Left ventricle myocardium superior (tissue), 1 donor: ENCODE data around the gene BICRAL. TPM values are rescaled to one million over a fixed set of nuclear protein-coding genes. Genes with fewer than 3 reads are reported as not detected.

Experiments
- ATAC-seq: fragments of 200-7000 bp; cut with Tn5 transposase; one replicate; pipeline ENCODE4 v1.9.1; 2020; ENCODE audit warnings: mild to moderate bottlenecking, moderate library complexity
- DNase-seq: peaks from one replicate; pipeline ENCODE4 v3.0.0-alpha.2; 2020
- intact Hi-C: fragments of 100-400 bp; cut with micrococcal nuclease; formaldehyde crosslinking; loops from one replicate; pipeline ENCODE4 v1.11.0; 2022
- total RNA-seq: library from RNA; stranded (reverse); fragmentation: NEBNext Ultra II Directional; extraction: Animal tissue kit (Norgen Biotek cat#: 25700); gene quantifications from one replicate; pipeline ENCODE4 v1.2.1, GENCODE V29; 2021
- donor health status: DM: no; HTN: yes; CAD: no; lungs with severe emphysema.

BICRAL gene
- total RNA-seq, 1 donor from 2014 or later = 13.0 TPM

- intact Hi-C loops = no loop called here
- ATAC-seq = no peak
- DNase-seq = no peak
These were observed 132.7 kb downstream of the BICRAL start for GRCh38 chr6:42914546-42914945.

- DNase-seq = no peak
- no peak for ATAC-seq
- intact Hi-C loops = no loop called here
These were observed 133.9 kb downstream of the BICRAL start, which contains the start of gene PTCRA for GRCh38 chr6:42915732-42916131. Gene PTCRA, plus strand, starts transcription at chr6:42916053. Its CDS starts 17 bp downstream, at chr6:42916070.

- intact Hi-C loops = no loop called here
- ATAC-seq = no peak
These were observed 134.4 kb downstream of the BICRAL start for GRCh38 chr6:42916288-42916687.

More at GRCh38 chr6:42916288-42916687, 134.4 kb downstream of the BICRAL start:
- DNase-seq = no peak

Other genes starting within 250 kb of the BICRAL start
- gene UBR2, start 218.0 kb upstream of the BICRAL start, total RNA-seq = 35.3 TPM
- gene PRPH2, start 59.5 kb upstream of the BICRAL start, total RNA-seq = 0.47 TPM
- 10.6 TPM for gene TBCC, start 35.9 kb upstream of the BICRAL start, total RNA-seq
- 46.5 TPM for gene RPL7L1, start 97.6 kb downstream of the BICRAL start, total RNA-seq
- gene PTCRA, start 134.0 kb downstream of the BICRAL start, total RNA-seq = not detected
- gene CNPY3, start 147.4 kb downstream of the BICRAL start, total RNA-seq = 19.5 TPM
- gene GNMT, start 178.7 kb downstream of the BICRAL start, total RNA-seq = 2.0 TPM
- 27.8 TPM for gene PEX6, start 197.1 kb downstream of the BICRAL start, total RNA-seq
- 40.3 TPM for gene PPP2R5D, start 202.5 kb downstream of the BICRAL start, total RNA-seq
- 28.7 TPM for gene MEA1, start 231.9 kb downstream of the BICRAL start, total RNA-seq
- 167 TPM for gene KLHDC3, start 232.2 kb downstream of the BICRAL start, total RNA-seq
- gene RRP36, start 239.6 kb downstream of the BICRAL start, total RNA-seq = 27.6 TPM